Activated naive CD8-positive, alpha-beta T cell treated with anti-CD3 and anti-CD28 coated beads for 36 hours (primary cell): ENCODE results near the gene OGFR. TPM values are rescaled to one million over a fixed set of nuclear protein-coding genes. Genes with fewer than 3 reads are reported as not detected.

ENCODE experiments used
- DNase-seq: peaks from one replicate; pipeline ENCODE4 v3.0.0; 2021
- H3K27ac Mint-ChIP-seq: one replicate; pipeline ENCODE4 v1.8.0; 2022; ENCODE audit warnings: mild to moderate bottlenecking, moderate library complexity, mixed read lengths
- H3K27me3 Mint-ChIP-seq: one replicate; pipeline ENCODE4 v1.8.0; 2022; ENCODE audit warnings: mild to moderate bottlenecking, mixed read lengths
- H3K36me3 Mint-ChIP-seq: one replicate; pipeline ENCODE4 v1.8.0; 2021; ENCODE audit warnings: mild to moderate bottlenecking, mixed read lengths
- H3K4me1 Mint-ChIP-seq: one replicate; pipeline ENCODE4 v1.8.0; 2021; ENCODE audit warnings: mixed read lengths
- H3K4me3 Mint-ChIP-seq: one replicate; pipeline ENCODE4 v1.8.0; 2022; ENCODE audit warnings: mild to moderate bottlenecking, moderate library complexity, mixed read lengths
- H3K9me3 Mint-ChIP-seq: one replicate; pipeline ENCODE4 v1.8.0; 2022; ENCODE audit warnings: mixed read lengths
- total RNA-seq, 2 experiments: library from RNA; stranded (reverse); gene quantifications; one replicate each; pipeline ENCODE4 v1.2.3, GENCODE V29; 2021

The OGFR gene
- total RNA-seq, 2 experiments from 2014 or later = 66.1 to 69.9 TPM

DNA sequence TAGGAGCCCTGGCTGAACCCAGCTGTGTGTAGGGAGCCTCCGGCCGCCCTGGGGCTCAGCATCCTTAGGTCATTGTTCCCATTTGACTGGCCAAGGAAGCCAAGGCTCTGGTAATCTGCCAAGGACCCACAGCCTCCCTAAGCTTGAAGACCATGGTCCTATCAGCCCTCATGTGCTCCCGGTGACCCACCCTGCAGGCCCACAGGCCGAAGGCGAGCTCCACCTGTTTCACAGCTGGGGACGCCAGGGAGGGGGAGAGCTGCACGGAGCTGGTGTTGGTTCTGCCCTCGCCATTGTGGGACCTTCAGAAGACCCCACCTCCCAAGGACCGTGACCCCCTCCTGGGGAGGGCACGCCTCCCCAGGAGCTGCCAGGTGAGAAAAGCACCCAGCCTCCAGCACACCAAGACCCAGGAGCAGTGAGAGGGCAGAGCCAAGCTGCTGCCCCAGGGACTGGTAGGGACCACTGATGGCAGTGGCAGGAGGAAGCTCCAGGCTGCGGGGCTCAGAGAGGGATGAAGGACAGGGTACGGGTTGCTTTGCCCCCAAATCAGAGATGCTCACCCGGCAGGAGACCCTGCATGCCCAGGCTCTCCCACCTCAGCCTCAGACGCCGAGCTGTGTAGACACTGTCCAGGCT is 39.1 kb upstream of the OGFR start:
- no peak overlapping the region for H3K4me3 Mint-ChIP-seq
- H3K27me3 Mint-ChIP-seq = no peaks in the 10 kb centered on the region
- H3K9me3 Mint-ChIP-seq = no peaks in the 10 kb centered on the region
- peaks cover 9% of the 10 kb centered on the region for H3K4me1 Mint-ChIP-seq
- DNase-seq = no peak
- no peaks in the 10 kb centered on the region for H3K36me3 Mint-ChIP-seq
- no peak overlapping the region for H3K27ac Mint-ChIP-seq

DNA sequence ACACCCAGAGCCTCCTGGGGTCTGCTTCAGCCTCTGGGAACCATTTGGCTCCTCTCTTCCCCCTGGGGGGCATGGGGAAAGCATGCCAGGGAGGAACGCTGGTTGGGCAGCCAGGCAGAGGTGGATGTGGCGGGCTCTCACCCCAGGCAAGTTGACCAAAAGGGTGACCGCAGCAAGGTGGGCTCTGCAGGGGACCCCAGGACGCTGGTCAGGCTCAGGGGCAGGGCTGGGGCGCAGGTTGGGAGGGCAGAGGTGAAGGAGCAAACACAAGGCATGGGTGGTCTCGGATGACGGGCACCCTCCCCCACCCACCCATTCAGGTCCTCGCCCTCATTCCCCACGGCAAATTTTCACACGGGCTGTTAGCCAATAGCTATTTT is 38.6 kb upstream of the OGFR start:
- H3K9me3 Mint-ChIP-seq = no peaks in the 10 kb centered on the region
- DNase-seq = no peak
- no peaks in the 10 kb centered on the region for H3K27me3 Mint-ChIP-seq
- peaks cover 9% of the 10 kb centered on the region for H3K4me1 Mint-ChIP-seq
- no peaks in the 10 kb centered on the region for H3K36me3 Mint-ChIP-seq
- H3K4me3 Mint-ChIP-seq = no peak overlapping the region
- no peak overlapping the region for H3K27ac Mint-ChIP-seq

GRCh38 chr20:62766716-62767115 is 37.9 kb upstream of the OGFR start:
- DNase-seq = no peak
- H3K4me1 Mint-ChIP-seq = peaks cover 9% of the 10 kb centered on the region
- H3K4me3 Mint-ChIP-seq = no peak overlapping the region
- H3K36me3 Mint-ChIP-seq = no peaks in the 10 kb centered on the region
- no peaks in the 10 kb centered on the region for H3K9me3 Mint-ChIP-seq
- no peaks in the 10 kb centered on the region for H3K27me3 Mint-ChIP-seq
- H3K27ac Mint-ChIP-seq = no peak overlapping the region

DNA sequence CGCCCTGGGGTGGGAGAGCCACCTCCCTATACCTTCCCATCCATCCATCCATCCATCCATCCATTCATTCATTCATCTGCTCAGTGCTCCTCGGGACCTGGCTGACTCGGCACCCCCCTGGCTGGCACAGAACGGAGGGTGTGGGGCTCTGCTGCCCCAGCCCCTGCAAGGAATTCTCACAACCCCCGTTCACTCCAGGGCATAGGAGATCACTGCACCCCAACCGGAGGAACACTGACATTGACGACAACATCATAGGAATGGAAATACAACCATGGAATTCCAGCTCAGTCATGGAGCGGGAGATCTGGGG is 36.4 kb upstream of the OGFR start:
- Mint-ChIP-seq H3K27ac (no peak overlapping the region), H3K4me3 (no peak overlapping the region), H3K36me3 (no peaks in the 10 kb centered on the region), H3K27me3 (no peaks in the 10 kb centered on the region), H3K9me3 (no peaks in the 10 kb centered on the region), H3K4me1 (peaks cover 10% of the 10 kb centered on the region)
- DNase-seq = no peak

DNA sequence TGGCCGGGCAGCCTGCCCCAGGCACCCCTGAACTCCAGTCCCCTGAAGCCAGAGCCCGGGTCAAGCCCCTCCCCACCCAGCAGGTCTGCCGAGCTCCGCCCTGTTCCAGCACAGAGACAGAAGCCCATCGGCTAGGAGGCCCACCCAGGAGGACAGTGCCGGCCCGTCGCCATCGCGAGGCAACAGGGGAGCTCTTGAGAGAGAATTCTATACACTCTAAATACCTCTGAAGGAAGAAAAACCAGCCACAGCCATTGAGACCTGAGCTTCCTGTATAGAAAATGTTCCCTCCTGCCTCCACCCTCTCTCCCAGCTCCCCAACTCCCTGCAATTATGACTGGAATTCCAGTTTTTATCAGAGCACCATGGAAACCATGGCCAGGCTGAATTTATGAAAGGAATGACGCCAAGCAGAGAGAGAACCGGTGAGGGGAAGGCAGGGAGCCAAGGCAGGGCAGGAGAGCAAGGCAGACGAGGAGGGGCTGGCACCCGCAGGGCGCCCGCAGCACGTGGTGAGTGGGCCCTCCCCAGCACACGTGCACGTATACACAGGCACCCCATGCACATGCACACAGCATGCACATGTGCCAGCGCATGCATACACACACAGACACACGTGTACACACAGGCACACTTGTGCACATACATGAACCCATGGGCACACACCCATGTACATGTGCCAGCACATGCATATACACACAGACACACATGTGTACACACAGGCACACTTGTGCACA is 35.9 kb upstream of the OGFR start:
- DNase-seq = no peak
- no peak overlapping the region for H3K27ac Mint-ChIP-seq

DNA sequence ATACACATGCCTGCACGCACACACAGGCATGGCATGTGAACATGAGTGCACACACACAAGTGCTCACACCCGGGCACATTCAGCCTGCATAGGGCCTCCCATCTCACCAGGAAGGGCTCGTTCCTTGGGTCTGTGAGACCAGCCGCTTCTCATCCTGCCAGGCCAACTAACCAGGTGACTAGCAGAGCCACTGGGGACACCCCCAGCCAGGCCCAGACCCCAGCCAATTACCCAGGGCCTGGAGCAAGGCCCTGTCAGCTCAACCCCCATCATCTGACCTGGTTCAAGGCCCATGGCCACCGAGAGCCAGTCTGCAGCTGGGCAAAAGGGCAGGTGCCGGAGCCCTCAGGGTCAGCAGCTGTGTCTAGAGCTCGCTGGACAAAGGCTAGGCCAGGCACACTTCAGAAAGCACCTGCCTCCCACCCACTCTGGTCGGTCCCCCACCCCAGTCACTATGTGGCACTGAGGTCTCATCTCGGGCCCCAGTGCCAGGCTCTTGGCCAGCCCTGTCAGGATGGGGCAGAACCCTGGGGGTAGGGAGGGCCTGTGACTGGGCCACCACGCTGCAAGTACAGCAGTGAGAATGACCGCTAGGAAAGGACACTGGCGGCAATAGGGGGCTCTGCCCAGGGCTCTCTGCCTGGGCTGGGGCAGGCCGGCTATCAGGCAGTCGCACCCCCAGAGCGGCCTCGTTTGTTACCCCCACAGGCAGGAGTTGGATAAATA is 35.1 kb upstream of the OGFR start:
- no peaks in the 10 kb centered on the region for H3K9me3 Mint-ChIP-seq
- DNase-seq = no peak
- H3K27ac Mint-ChIP-seq = no peak overlapping the region
- H3K27me3 Mint-ChIP-seq = no peaks in the 10 kb centered on the region
- H3K4me3 Mint-ChIP-seq = no peak overlapping the region
- H3K4me1 Mint-ChIP-seq = peaks cover 15% of the 10 kb centered on the region
- H3K36me3 Mint-ChIP-seq = no peaks in the 10 kb centered on the region

More for the DNA sequence above, 35.9 kb upstream of the OGFR start:
- H3K9me3 Mint-ChIP-seq = no peaks in the 10 kb centered on the region
- H3K4me1 Mint-ChIP-seq = peaks cover 10% of the 10 kb centered on the region
- H3K4me3 Mint-ChIP-seq = no peak overlapping the region
- no peaks in the 10 kb centered on the region for H3K27me3 Mint-ChIP-seq
- H3K36me3 Mint-ChIP-seq = no peaks in the 10 kb centered on the region

DNA sequence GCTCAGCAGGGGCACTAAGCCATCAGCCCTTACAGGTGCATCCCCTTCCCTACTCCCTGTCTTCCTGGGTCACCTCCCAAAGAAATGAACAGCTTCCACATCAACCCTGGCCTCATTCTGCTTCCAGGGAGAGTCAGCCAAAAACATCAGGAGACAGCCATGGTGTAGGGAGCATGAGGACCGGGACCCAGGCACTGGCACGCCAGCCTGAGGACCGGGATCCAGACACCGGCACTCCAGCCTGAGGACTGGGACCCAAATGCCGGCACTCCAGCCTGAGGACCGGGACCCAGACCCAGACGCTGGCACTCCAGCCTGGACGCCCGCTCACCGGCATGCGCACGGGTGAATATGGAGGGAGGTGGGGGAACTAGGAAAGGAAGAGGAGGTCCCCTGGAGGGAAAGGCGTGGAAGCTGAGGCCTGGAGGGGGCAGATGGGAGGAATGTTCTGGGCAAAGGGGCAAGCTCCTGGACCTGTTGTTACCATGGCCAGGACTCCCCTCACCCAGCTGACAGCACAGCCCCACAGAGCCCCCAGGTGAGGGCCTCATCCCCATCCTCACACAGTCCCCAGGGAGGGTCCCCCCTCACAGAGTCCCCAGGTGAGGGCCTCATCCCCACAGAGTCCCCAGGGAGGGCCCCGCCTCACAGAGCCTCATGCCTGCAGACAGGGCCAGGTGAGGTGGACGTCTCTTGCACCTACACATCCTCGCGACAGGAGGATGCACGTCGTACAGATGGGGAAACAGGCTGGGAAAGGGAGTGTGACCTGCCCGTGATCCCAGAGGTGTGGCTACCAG is 34.3 kb upstream of the OGFR start:
- DNase-seq = no peak
- peaks cover 22% of the 10 kb centered on the region for H3K4me1 Mint-ChIP-seq

DNA sequence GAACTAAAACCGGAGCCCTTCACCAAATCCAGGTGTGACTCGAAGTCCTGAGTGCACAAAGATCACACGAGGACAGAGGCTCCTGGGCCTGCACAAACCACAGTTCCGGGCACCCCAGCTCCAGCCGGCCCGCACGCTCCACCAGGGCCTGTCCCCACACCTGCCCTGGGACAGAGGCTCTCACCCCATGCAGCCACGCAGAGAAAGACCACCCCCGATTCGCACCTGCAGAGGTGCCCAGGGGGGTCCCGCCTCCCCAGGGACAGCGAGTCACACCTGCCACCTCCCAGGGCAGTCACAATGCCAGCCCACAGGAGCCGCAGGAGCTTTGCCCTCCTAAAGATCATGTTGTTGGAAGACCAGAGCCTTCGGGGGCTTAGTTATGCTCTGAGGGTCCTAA is 33.7 kb upstream of the OGFR start:
- no peak for DNase-seq
- Mint-ChIP-seq H3K27ac (no peak overlapping the region), H3K27me3 (no peaks in the 10 kb centered on the region), H3K4me3 (no peak overlapping the region), H3K4me1 (peaks cover 27% of the 10 kb centered on the region), H3K36me3 (no peaks in the 10 kb centered on the region), H3K9me3 (no peaks in the 10 kb centered on the region)

More for the DNA sequence above, 34.3 kb upstream of the OGFR start:
- Mint-ChIP-seq H3K27ac (no peak overlapping the region), H3K27me3 (no peaks in the 10 kb centered on the region), H3K9me3 (no peaks in the 10 kb centered on the region), H3K4me3 (no peak overlapping the region), H3K36me3 (no peaks in the 10 kb centered on the region)

GRCh38 chr20:62771396-62772102 is 33.1 kb upstream of the OGFR start:
- no peak for DNase-seq
- H3K4me1 Mint-ChIP-seq = peaks cover 32% of the 10 kb centered on the region
- no peaks in the 10 kb centered on the region for H3K27me3 Mint-ChIP-seq
- H3K9me3 Mint-ChIP-seq = no peaks in the 10 kb centered on the region
- no peak overlapping the region for H3K27ac Mint-ChIP-seq
- no peak overlapping the region for H3K4me3 Mint-ChIP-seq
- H3K36me3 Mint-ChIP-seq = no peaks in the 10 kb centered on the region

- H3K4me1 Mint-ChIP-seq = peaks cover 36% of the 10 kb centered on the region
- peaks cover 3% of the 10 kb centered on the region for H3K9me3 Mint-ChIP-seq
- no peak overlapping the region for H3K4me3 Mint-ChIP-seq
- no peak for DNase-seq
- no peaks in the 10 kb centered on the region for H3K36me3 Mint-ChIP-seq
- H3K27ac Mint-ChIP-seq = no peak overlapping the region
- H3K27me3 Mint-ChIP-seq = no peaks in the 10 kb centered on the region
These were observed 32.5 kb upstream of the OGFR start for GRCh38 chr20:62772103-62772611.

DNA sequence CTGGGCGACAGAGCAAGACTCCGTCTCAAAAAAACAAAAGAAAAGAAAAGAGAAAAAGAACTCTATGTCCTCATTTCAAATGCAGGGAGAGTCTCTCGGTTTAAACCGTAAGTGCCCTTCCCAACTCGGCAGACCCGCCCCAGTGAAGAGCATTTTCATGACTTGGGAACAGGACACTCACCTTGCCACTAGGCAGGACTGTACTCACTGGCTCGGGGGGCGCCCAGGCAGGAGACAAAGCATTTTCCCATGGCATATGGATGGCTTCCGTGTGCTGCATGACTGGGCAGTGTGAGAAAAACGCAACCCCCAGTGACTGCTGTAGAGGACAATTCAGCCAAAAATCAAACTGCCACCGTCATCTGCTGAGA is 32.0 kb upstream of the OGFR start:
- Mint-ChIP-seq H3K4me3 (no peak overlapping the region), H3K36me3 (no peaks in the 10 kb centered on the region), H3K4me1 (peaks cover 37% of the 10 kb centered on the region), H3K27ac (no peak overlapping the region), H3K27me3 (no peaks in the 10 kb centered on the region), H3K9me3 (peaks cover 3% of the 10 kb centered on the region)
- DNase-seq = no peak

DNA sequence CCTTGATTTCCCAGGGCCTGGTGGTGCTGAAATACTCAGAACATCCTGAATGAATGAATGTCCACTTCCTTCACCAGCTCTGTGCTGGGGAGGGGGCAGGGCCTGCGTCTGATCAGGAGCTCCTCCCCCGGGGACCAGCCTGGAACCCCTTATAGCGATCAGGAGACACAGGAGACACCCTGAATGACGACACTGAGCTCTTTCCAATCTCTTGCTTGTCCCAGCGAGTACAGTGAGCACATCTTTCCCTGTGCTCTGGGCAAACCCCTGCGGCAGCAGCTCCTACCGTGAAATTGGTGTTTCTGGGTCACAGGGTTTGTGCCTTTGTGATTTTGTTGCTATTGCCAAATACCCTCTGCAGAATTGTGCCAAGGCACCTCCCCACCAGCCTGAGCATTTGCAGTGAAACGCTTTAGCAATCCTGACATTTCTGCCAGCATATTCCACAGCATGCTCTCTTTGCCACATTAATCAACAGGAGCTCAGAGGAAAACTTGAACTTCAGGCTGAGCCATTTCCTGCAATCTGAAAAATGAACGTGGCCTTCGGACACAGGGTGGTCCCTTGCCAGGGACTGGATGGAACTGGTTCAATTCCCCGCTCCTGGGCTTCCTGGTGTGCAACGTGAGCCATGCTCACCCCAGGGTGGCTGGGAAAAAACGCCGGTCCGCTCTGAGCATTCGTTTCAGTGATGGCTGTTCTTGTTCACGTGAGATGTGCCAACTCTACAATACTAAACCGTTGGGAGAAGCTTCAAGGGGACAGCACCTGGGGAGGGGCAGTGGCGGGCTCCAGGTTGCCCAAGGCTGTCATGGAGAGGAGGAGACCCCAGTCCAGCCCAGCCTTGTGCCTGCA is 31.4 kb upstream of the OGFR start:
- no peak for DNase-seq
- Mint-ChIP-seq H3K4me1 (peaks cover 37% of the 10 kb centered on the region), H3K4me3 (no peak overlapping the region), H3K27ac (no peak overlapping the region), H3K36me3 (no peaks in the 10 kb centered on the region), H3K9me3 (peaks cover 3% of the 10 kb centered on the region), H3K27me3 (no peaks in the 10 kb centered on the region)

- peaks cover 3% of the 10 kb centered on the region for H3K9me3 Mint-ChIP-seq
- peak overlapping the region; percentile 71 for H3K27ac Mint-ChIP-seq
- no peak for DNase-seq
- peaks cover 37% of the 10 kb centered on the region for H3K4me1 Mint-ChIP-seq
- no peaks in the 10 kb centered on the region for H3K36me3 Mint-ChIP-seq
- no peaks in the 10 kb centered on the region for H3K27me3 Mint-ChIP-seq
- H3K4me3 Mint-ChIP-seq = no peak overlapping the region
These were observed 30.6 kb upstream of the OGFR start for GRCh38 chr20:62773845-62774714.
